Peyer's patch (tissue), 4 donors: ENCODE results near the gene USP4.

Experiments used
- CTCF ChIP-seq, 6 experiments: fragments of 450-650 bp in 4 of 6; fragments of 200-600 bp in 2 of 6; sonication (generic) in 1 of 6; IDR thresholded peaks; one replicate each; pipeline ENCODE4 v1.5.1; 2017 to 2019; ENCODE audit warnings: antibody characterized with exemption in 6 of 6, mild to moderate bottlenecking in 3 of 6, moderate library complexity in 1 of 6
- POLR2A ChIP-seq, 2 donors: fragments of 450-650 bp; IDR thresholded peaks; one replicate each; pipeline ENCODE4 v1.5.1; 2017; ENCODE audit warnings: antibody characterized with exemption in 2 of 2, mild to moderate bottlenecking in 2 of 2, moderate library complexity in 2 of 2

GRCh38 chr3:49346797-49347251 lies 7.0 kb upstream of the USP4 start:
- no peak for TF ChIP-seq CTCF (IDR thresholded peaks at IDR 0.05)
- no peak for TF ChIP-seq POLR2A (IDR thresholded peaks at IDR 0.05)
